HG02763 (cell line): ENCODE measurements around the gene MARCHF6.
"Not testable (repeated sequence)": the region's sequence is repeated elsewhere in the genome, so short reads cannot be mapped to it uniquely, and the experiment has no call there.

Experiments used
- ATAC-seq: cut with Tn5 transposase; IDR thresholded peaks from one replicate; pipeline ENCODE4 v1.9.1; 2021; ENCODE audit warnings: mild to moderate bottlenecking, moderate library complexity; ENCODE audit not compliant: unreplicated experiment

The MARCHF6 gene

DNA sequence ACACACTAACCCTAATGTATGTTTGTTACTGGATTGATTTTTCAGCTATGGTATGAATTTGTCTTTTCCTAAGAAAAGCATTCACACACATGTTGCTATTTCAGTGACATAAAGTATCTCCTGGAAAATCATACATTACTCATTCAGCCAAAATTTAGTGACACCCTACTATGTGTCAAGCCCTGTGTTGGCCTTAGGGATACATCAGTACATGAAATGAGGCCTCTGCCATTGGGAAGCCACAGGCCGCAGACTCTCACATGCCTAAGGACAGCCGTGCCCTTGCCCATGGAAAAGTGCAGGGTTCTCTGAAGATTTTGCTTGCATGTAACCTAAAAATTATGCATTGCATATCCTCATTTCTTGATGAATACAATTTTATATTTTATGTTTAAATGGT lies 5.2 kb upstream of the MARCHF6 start:
- ATAC-seq: no peak

GRCh38 chr5:10351199-10351905 lies 2.1 kb upstream of the MARCHF6 start:
- no peak for ATAC-seq

GRCh38 chr5:10351919-10352318 lies 1.6 kb upstream of the MARCHF6 start:
- ATAC-seq: no peak

DNA sequence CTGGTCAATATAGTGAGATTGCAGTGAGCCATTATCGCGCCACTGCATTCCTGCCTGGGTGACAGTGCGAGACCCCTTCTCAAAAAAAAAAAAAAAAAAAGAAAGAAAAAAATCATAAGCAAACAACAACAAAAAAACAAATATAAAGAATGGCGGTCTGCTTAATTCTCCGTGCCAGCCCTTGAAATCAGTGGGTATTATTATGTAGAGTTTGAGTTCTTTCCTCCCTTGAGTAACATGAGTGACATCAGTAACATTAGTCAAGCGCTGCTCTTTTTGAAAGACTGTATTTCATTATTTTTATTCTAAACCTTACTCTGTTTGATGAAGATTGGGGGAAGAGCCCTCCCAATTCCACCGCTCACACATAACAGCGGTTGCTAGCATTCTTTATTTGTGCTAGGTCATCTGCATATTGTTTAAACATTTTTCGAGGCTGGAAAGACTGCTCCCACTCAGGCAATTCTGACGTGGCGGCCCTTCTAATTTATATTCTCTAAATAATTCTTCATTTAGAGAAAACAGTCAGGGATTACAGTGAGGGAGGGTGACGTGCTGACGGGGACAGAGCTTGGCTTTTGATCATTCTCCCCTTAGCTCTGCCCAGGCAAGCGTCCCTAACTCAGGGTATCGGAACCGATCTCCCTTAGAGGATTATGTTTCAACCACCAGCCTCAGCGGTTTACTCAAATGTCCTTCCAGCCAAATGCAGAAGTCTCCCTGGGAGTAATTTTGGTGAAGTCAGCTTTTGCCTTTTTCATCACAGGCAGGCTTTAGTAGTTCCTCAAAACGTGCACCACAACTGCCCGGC lies 860 bp upstream of the MARCHF6 start:
- ATAC-seq: peak; percentile 9

- peak; percentile 24 for ATAC-seq
These were observed 765 bp downstream of the MARCHF6 start for GRCh38 chr5:10354048-10354872.

DNA sequence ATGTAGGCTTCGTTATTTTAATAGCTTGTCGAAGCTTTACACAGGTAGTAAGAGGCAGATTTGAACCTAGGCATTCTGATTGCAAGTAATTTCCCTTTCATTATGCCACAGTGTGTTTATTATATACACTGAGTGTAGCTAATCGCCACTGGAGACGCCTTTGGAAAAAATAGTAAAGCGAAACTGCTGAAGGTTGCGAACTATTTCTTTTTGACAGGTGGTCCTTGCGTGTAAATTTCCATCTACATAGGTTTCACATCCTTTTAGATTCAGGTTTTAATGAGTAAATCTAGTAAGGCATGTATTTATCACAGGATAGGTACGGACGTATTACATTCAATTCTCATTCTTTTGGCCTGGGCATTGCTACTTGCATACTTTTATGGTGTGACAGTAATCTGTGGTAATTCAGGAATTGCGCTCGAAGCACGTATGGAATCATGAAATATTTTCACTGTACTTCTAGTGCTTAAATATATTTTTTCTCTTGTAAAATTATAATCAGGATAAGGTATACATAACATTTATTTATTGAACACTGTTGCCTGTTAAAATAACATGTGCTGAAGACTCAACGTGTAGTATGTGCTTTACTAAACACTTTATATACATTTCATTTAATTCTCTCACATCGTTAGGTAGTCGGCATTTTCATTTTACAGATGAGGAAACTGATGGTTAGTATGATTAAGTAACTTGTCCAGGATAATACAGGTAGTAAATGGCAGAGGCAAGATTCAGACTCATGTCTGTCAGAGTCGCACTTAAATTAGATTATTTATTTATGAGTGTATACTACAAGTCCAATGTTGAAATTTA lies 1.8 kb downstream of the MARCHF6 start:
- no peak for ATAC-seq

- ATAC-seq: no peak
These were observed 5.5 kb downstream of the MARCHF6 start for GRCh38 chr5:10358999-10359398.

- no peak for ATAC-seq
These were observed 7.2 kb downstream of the MARCHF6 start for GRCh38 chr5:10360686-10361085.

DNA sequence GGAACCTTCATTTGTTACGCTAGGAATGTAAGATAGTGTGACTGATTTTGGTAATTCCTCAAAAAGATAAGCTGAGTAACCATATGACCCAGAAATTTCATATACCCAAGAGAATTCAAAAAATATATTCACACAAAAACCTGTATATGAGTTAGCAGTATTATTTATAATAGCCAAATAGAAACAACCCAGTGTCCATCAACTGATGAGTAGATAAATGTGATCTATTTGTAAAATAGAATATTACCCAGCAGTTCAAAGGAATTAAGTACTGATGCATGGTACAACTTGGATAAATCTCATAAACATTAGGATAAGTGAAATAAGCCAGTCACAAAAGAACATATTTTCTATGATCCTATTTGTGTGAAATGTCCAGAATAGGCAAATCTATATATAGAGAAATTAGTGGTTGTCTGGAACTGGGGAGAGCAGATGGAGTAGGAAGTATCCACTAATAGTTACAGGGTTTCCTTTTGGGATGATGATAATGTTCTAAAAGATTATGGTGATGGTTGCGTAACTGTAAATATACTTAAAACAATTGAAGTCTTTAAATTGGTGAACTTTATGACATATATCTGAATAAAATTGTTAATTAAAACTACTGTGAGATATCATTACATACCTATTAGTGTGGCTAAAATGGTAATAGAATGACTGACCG lies 10.2 kb downstream of the MARCHF6 start:
- ATAC-seq: no peak

DNA sequence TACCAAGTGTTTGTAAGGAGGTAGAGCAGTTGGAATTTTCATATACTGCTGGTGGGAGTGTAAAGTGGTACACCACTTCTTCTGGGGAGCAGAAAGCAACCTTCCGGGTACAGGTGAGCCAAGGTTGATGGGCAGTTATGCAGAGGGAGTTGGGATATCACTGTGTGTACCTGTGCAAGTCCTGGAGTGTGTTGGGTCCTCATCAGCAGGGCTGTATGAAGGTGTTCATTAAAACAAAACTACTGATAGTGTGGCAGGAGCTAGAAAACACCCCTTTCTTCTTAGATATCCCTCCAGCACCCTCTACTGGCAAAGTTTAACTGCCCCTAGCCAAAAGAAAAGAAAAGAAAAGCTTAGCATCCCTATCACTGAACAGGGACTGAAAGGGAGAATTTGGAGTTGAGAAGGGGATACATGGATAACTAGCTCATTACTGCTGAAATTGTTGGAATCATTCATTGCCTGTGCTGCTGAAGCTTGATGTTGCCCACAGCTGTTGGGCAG lies 10.7 kb downstream of the MARCHF6 start:
- ATAC-seq: no peak

GRCh38 chr5:10365782-10366181 lies 12.3 kb downstream of the MARCHF6 start:
- no peak for ATAC-seq

- no peak for ATAC-seq
These were observed 13.1 kb downstream of the MARCHF6 start for GRCh38 chr5:10366310-10367272.

DNA sequence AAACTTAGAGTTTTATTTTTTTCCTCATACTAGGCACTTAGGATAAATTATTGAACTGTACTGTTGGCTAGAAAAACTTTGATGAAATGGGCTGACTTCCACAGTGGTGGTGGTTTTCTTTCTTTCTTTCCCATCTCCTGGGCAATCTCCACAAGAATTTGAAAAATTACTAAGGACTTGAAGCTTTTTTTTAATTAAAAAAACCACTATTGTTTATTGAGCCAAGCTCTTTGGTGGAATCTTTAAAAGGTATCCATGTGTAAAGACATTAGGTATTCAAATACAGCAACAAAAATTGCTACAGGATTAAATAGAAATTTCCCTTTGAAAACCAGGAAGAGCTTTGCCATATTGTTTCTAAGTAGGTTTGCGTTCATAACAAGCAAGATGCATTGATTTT lies 14.1 kb downstream of the MARCHF6 start:
- no peak for ATAC-seq

- no peak for ATAC-seq
These were observed 17.4 kb downstream of the MARCHF6 start for GRCh38 chr5:10370931-10371330.

- ATAC-seq: not testable (repeated sequence)
These were observed 17.9 kb downstream of the MARCHF6 start for GRCh38 chr5:10371369-10371768.

GRCh38 chr5:10372726-10373709 lies 19.5 kb downstream of the MARCHF6 start:
- no peak for ATAC-seq
